H9 (cell line): Measurements from ENCODE around the gene CHRM5. TPM values are rescaled to one million over a fixed set of nuclear protein-coding genes. Genes with fewer than 3 reads are reported as not detected.

ENCODE experiments used
- DNase-seq: peaks from one replicate; pipeline ENCODE4 v3.0.0-alpha.2; 2017
- H2AFZ ChIP-seq: one replicate; pipeline ENCODE4 v1.6.1; 2013; ENCODE audit warnings: mild to moderate bottlenecking, low read length, control low read depth, moderate library complexity
- H2AK5ac ChIP-seq: 2 replicates; pipeline ENCODE4 v1.6.1; 2013; ENCODE audit warnings: low read length, control low read depth, mixed read lengths; ENCODE audit not compliant: insufficient read length
- H2BK120ac ChIP-seq: one replicate; pipeline ENCODE4 v1.6.1; 2013; ENCODE audit warnings: low read depth, mild to moderate bottlenecking, low read length, control low read depth, inconsistent platforms; ENCODE audit not compliant: poor library complexity, severe bottlenecking
- H2BK12ac ChIP-seq: 2 replicates; pipeline ENCODE4 v1.6.1; 2013; ENCODE audit warnings: low read length, control low read depth, mixed read lengths, low read depth; ENCODE audit not compliant: insufficient read length
- H2BK15ac ChIP-seq: 2 replicates; pipeline ENCODE4 v1.6.1; 2013; ENCODE audit warnings: low read depth, low read length, control low read depth
- H2BK20ac ChIP-seq: one replicate; pipeline ENCODE4 v1.6.1; 2013; ENCODE audit warnings: low read depth, mild to moderate bottlenecking, low read length, control low read depth, inconsistent platforms; ENCODE audit not compliant: poor library complexity, severe bottlenecking
- H2BK5ac ChIP-seq: 2 replicates; pipeline ENCODE4 v1.6.1; 2013; ENCODE audit warnings: low read length, control low read depth, mixed read lengths; ENCODE audit not compliant: insufficient read length
- H3K14ac ChIP-seq: 2 replicates; pipeline ENCODE4 v1.6.1; 2013; ENCODE audit warnings: low read length, control low read depth; ENCODE audit not compliant: insufficient read depth
- H3K18ac ChIP-seq: 2 replicates; pipeline ENCODE4 v1.6.1; 2013; ENCODE audit warnings: low read depth, mild to moderate bottlenecking, mixed read lengths, low read length, control low read depth; ENCODE audit not compliant: insufficient read length
- H3K23ac ChIP-seq: 2 replicates; pipeline ENCODE4 v1.6.1; 2013; ENCODE audit warnings: low read length, control low read depth, mixed read lengths, low read depth; ENCODE audit not compliant: insufficient read length
- H3K23me2 ChIP-seq: 2 replicates; pipeline ENCODE4 v1.6.1; 2013; ENCODE audit warnings: low read depth, mild to moderate bottlenecking, mixed read lengths, low read length, control low read depth; ENCODE audit not compliant: insufficient read length, poor library complexity, severe bottlenecking
- H3K27ac ChIP-seq: 2 replicates; pipeline ENCODE4 v1.5.1; 2013; ENCODE audit warnings: low read length, control low read depth, mixed read lengths, low read depth; ENCODE audit not compliant: insufficient read length
- H3K27me3 ChIP-seq: 2 replicates; pipeline ENCODE4 v1.6.1; 2013; ENCODE audit warnings: low read length, control low read depth, inconsistent platforms; ENCODE audit not compliant: insufficient read depth
- H3K4ac ChIP-seq: 2 replicates; pipeline ENCODE4 v1.6.1; 2013; ENCODE audit warnings: low read depth, mild to moderate bottlenecking, control low read depth, inconsistent platforms, low read length, moderate library complexity
- H3K4me1 ChIP-seq: 2 replicates; pipeline ENCODE4 v1.6.1; 2013; ENCODE audit warnings: low read length, control low read depth, inconsistent platforms; ENCODE audit not compliant: insufficient read depth
- H3K4me2 ChIP-seq: 2 replicates; pipeline ENCODE4 v1.6.1; 2013; ENCODE audit warnings: low read length, control low read depth, mixed read lengths; ENCODE audit not compliant: insufficient read length, insufficient read depth
- H3K56ac ChIP-seq: 2 replicates; pipeline ENCODE4 v1.6.1; 2013; ENCODE audit warnings: low read depth, mild to moderate bottlenecking, mixed read lengths, low read length, control low read depth; ENCODE audit not compliant: insufficient read length
- H3K79me1 ChIP-seq: 2 replicates; pipeline ENCODE4 v1.6.1; 2013; ENCODE audit warnings: low read depth, mild to moderate bottlenecking, moderate library complexity, low read length, control low read depth, inconsistent platforms; ENCODE audit not compliant: insufficient read depth, poor library complexity, severe bottlenecking
- H3K79me2 ChIP-seq: 2 replicates; pipeline ENCODE4 v1.6.1; 2013; ENCODE audit warnings: low read length, control low read depth, inconsistent platforms; ENCODE audit not compliant: insufficient read depth
- H3K9ac ChIP-seq: 2 replicates; pipeline ENCODE4 v1.6.1; 2013; ENCODE audit warnings: low read length, control low read depth, mixed read lengths; ENCODE audit not compliant: insufficient read length; ENCODE audit errors: extremely low read depth
- H3K9me3 ChIP-seq: one replicate; pipeline ENCODE4 v1.6.1; 2013; ENCODE audit warnings: low read depth, low read length, inconsistent platforms; ENCODE audit not compliant: control insufficient read depth
- H3T11ph ChIP-seq: one replicate; pipeline ENCODE4 v1.6.1; 2013; ENCODE audit warnings: mild to moderate bottlenecking, low read length, control low read depth, inconsistent platforms
- H4K20me1 ChIP-seq: one replicate; pipeline ENCODE4 v1.6.1; 2013; ENCODE audit not compliant: control insufficient read depth, insufficient read length, insufficient read depth
- H4K5ac ChIP-seq: 2 replicates; pipeline ENCODE4 v1.6.1; 2013; ENCODE audit warnings: low read depth, mild to moderate bottlenecking, mixed read lengths, low read length, control low read depth; ENCODE audit not compliant: insufficient read length
- H4K8ac ChIP-seq: replicated peaks from 2 replicates; pipeline ENCODE4 v1.6.1; 2013; ENCODE audit warnings: low read length, control low read depth, mixed read lengths, low read depth; ENCODE audit not compliant: insufficient read length
- H4K91ac ChIP-seq: 2 replicates; pipeline ENCODE4 v1.6.1; 2013; ENCODE audit warnings: low read depth, mild to moderate bottlenecking, moderate library complexity, mixed read lengths, low read length, control low read depth; ENCODE audit not compliant: insufficient read length
- H3K27ac Mint-ChIP-seq, 3 experiments: 2 replicates in 2 of 3; 3 replicates in 1 of 3; pipeline ENCODE4 v1.8.0; 2020 to 2021; ENCODE audit warnings: mixed read lengths in 3 of 3, mild to moderate bottlenecking in 1 of 3, moderate library complexity in 1 of 3
- H3K27me3 Mint-ChIP-seq: 2 replicates; pipeline ENCODE4 v1.8.0; 2021; ENCODE audit warnings: low read depth, mild to moderate bottlenecking, moderate library complexity, mixed read lengths
- H3K36me3 Mint-ChIP-seq, 3 experiments: 2 replicates in 2 of 3; 3 replicates in 1 of 3; pipeline ENCODE4 v1.8.0; 2020 to 2021; ENCODE audit warnings: low read depth in 3 of 3, mixed read lengths in 3 of 3; ENCODE audit not compliant: insufficient read depth in 1 of 3
- H3K4me1 Mint-ChIP-seq, 2 experiments: 2 replicates each; pipeline ENCODE4 v1.8.0; 2020; ENCODE audit warnings: mixed read lengths in 2 of 2
- H3K4me3 Mint-ChIP-seq, 2 experiments: 2 replicates in 1 of 2; 3 replicates in 1 of 2; pipeline ENCODE4 v1.8.0; 2020 to 2021; ENCODE audit warnings: mild to moderate bottlenecking in 2 of 2, mixed read lengths in 2 of 2, moderate library complexity in 1 of 2
- H3K9me3 Mint-ChIP-seq, 2 experiments: 2 replicates in 1 of 2; 3 replicates in 1 of 2; pipeline ENCODE4 v1.8.0; 2020; ENCODE audit warnings: mild to moderate bottlenecking in 2 of 2, mixed read lengths in 2 of 2, moderate library complexity in 1 of 2
- WGBS: extraction: QIAGEN DNeasy Blood & Tissue Kit; methylation state at CpG from one replicate; pipeline ENCODE4 v1.1.7; 2013; ENCODE audit warnings: missing lambda C conversion rate, low lambda C conversion rate, mixed read lengths; ENCODE audit not compliant: insufficient read length; ENCODE audit errors: extremely low coverage; 5-methylcytosine and 5-hydroxymethylcytosine counted together
- total RNA-seq: library from RNA; stranded (reverse); gene quantifications from 2 replicates; pipeline ENCODE4 v1.2.1, GENCODE V29; 2021
- TF ChIP-seq, protein P1 (sequence below): fragments of 200-600 bp; sonication (generic); conservative IDR thresholded peaks from 3 replicates; pipeline ENCODE4 v1.8.0; 2021; ENCODE audit warnings: antibody characterized with exemption, mild to moderate bottlenecking

The CHRM5 gene
- total RNA-seq, 1 experiment from 2014 or later = not detected

DNA sequence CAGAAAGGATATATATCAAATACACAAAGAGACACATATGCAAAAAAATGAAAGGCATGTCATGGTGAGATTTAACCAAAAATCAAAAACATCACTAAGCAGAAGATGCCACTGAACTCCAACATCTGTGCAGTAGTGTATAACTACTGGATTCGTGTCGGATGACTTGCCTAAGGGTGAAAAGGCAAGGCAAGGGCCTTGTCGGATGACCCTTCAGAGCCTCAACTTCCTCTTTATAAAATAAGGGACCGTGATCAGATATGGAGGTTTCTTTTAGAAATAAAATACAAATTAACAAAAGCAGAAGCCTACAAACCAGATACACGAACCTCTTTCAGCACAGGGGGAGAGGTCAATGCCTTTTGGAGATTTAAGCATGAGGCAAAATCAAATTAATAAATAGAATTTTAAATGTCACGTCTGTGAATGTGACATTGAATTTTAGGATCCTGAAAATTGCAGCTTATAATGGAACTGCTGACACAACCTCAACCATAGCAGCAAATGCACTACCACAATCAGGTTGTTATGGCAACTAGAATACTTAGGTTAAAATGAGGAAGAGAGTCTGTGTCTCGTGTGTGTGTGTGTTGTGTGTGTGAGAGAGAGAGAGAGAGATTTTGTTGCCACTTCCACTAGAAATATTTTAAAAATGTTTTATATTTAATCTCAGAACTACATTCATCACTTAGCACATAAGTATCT is 8.3 kb upstream of the CHRM5 start:
- TF ChIP-seq, protein P1, sequence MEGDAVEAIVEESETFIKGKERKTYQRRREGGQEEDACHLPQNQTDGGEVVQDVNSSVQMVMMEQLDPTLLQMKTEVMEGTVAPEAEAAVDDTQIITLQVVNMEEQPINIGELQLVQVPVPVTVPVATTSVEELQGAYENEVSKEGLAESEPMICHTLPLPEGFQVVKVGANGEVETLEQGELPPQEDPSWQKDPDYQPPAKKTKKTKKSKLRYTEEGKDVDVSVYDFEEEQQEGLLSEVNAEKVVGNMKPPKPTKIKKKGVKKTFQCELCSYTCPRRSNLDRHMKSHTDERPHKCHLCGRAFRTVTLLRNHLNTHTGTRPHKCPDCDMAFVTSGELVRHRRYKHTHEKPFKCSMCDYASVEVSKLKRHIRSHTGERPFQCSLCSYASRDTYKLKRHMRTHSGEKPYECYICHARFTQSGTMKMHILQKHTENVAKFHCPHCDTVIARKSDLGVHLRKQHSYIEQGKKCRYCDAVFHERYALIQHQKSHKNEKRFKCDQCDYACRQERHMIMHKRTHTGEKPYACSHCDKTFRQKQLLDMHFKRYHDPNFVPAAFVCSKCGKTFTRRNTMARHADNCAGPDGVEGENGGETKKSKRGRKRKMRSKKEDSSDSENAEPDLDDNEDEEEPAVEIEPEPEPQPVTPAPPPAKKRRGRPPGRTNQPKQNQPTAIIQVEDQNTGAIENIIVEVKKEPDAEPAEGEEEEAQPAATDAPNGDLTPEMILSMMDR = no peak
- no peak overlapping the region for H3K4me3 Mint-ChIP-seq
- no peaks in the 10 kb centered on the region for H3K4me1 Mint-ChIP-seq
- DNase-seq = no peak
- H3K18ac ChIP-seq = no peak overlapping the region
- H2AK5ac ChIP-seq = no peak overlapping the region
- H3K27me3 Mint-ChIP-seq = no peaks in the 10 kb centered on the region
- H2BK15ac ChIP-seq = no peak overlapping the region
- no peak overlapping the region for H3K4ac ChIP-seq
- H3K56ac ChIP-seq = no peak overlapping the region
- no peak overlapping the region for H2BK5ac ChIP-seq
- H3K9me3 Mint-ChIP-seq = no peaks in the 10 kb centered on the region
- no peaks in the 10 kb centered on the region for H4K20me1 ChIP-seq
- no peak overlapping the region for H3K27ac ChIP-seq
- H3K9me3 ChIP-seq = no peaks in the 10 kb centered on the region
- no peaks in the 10 kb centered on the region for H3K4me1 ChIP-seq
- H3K9ac ChIP-seq = no peak overlapping the region
- H4K5ac ChIP-seq = no peak overlapping the region
- H3K27ac Mint-ChIP-seq = no peak overlapping the region
- no peak overlapping the region for H2BK12ac ChIP-seq
- H3K79me1 ChIP-seq = no peaks in the 10 kb centered on the region
- no peaks in the 10 kb centered on the region for H3K79me2 ChIP-seq
- no peaks in the 10 kb centered on the region for H3K36me3 Mint-ChIP-seq
- no peak overlapping the region for H3T11ph ChIP-seq
- no CpG with 5 or more reads among the region's 7 CpGs for WGBS
- no peak overlapping the region for H2BK20ac ChIP-seq
- no peak overlapping the region for H3K4me2 ChIP-seq
- H2BK120ac ChIP-seq = no peak overlapping the region
- no peak overlapping the region for H3K14ac ChIP-seq
- H3K23me2 ChIP-seq = no peaks in the 10 kb centered on the region
- H2AFZ ChIP-seq = no peak overlapping the region
- no peaks in the 10 kb centered on the region for H3K27me3 ChIP-seq
- H3K23ac ChIP-seq = no peak overlapping the region
- H4K8ac ChIP-seq = no peak overlapping the region
- H4K91ac ChIP-seq = no peak overlapping the region
